ENCODE measurements around the gene FSTL3.
A peak's percentile ranks its signal among the peaks of the same experiment; 100 is the strongest.
"Not testable (repeated sequence)": the region's sequence is repeated elsewhere in the genome, so short reads cannot be mapped to it uniquely, and the experiment has no call there.

The FSTL3 gene

DNA sequence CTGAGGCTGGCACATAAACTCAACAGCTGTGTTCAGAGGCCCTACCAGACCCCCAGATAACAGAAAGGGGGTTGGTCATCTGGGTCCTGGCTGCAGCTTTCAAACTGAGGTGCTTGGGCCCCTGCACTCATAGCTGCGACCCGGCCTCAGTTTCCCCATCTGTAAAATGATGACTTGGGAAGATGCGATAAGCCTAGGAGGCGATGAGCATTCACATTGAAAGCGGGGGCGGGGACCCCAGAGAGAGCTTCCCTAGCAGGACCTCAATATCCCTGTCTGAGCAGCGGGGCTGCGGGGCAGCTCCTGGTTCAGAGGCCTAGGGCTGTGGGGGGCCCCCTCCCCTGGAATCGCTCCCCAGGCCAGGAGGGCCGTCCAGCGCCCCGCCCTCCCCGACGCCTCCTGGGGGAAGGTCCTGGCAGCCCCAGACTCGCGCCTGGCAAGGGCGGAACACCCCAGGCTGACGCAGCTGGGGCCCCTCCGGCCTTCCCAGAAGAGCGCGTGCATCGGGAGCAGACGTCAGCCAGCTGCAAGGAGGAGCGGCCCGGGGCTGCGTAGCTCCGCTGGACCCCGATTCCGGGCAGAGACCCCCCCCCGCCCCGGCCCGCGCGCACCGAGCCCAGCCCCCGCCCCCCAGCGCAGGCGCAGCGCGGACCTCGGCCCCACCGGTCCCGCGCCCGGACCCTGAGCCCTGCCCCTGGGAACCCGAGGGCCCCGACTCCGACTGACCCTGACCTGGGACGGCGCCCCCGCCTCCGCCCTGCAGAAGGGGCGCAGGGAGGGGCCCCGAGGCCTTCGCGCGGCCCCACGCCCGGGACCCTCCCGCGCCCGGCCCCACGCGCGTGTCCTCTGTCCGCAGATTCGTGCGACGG lies 3.5 kb downstream of the FSTL3 start:
- H3K4me3 ChIP-seq (ENCODE audit: low read depth, low read length): peak overlapping the region; percentile 59
- peak; percentile 78 for DNase-seq (ENCODE audit: low read depth)

DNA sequence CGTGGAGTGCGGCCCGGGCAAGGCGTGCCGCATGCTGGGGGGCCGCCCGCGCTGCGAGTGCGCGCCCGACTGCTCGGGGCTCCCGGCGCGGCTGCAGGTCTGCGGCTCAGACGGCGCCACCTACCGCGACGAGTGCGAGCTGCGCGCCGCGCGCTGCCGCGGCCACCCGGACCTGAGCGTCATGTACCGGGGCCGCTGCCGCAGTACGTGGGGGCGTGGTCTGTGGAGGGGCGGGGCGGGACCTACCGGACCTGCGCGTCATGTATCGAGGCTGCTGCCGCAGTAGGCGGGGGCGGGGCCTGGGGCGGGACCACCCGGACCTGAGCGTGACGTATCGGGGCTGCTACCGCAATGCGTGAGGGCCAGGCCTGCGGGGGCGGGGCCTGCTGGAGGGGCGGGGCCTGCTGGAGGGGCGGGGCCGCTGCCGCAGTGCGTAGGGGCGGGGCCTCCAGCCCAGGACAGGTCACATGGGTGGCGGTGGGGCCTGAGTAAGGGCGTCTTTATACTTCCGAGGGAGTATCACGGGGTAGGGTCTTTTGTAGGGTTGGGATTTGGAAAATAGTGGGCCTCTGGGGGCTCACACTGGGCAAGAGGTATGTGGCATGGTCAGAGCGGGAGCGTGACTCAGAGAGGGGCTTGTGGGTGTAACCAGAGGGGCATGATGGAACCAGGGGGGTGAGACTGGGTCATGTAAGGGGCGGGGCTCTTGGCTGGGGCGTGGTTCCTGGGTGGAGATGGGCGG lies 4.3 kb downstream of the FSTL3 start:
- peak; percentile 95 for DNase-seq (ENCODE audit: low read depth)
- peak overlapping the region; percentile 59 for H3K4me3 ChIP-seq (ENCODE audit: low read depth, low read length)

DNA sequence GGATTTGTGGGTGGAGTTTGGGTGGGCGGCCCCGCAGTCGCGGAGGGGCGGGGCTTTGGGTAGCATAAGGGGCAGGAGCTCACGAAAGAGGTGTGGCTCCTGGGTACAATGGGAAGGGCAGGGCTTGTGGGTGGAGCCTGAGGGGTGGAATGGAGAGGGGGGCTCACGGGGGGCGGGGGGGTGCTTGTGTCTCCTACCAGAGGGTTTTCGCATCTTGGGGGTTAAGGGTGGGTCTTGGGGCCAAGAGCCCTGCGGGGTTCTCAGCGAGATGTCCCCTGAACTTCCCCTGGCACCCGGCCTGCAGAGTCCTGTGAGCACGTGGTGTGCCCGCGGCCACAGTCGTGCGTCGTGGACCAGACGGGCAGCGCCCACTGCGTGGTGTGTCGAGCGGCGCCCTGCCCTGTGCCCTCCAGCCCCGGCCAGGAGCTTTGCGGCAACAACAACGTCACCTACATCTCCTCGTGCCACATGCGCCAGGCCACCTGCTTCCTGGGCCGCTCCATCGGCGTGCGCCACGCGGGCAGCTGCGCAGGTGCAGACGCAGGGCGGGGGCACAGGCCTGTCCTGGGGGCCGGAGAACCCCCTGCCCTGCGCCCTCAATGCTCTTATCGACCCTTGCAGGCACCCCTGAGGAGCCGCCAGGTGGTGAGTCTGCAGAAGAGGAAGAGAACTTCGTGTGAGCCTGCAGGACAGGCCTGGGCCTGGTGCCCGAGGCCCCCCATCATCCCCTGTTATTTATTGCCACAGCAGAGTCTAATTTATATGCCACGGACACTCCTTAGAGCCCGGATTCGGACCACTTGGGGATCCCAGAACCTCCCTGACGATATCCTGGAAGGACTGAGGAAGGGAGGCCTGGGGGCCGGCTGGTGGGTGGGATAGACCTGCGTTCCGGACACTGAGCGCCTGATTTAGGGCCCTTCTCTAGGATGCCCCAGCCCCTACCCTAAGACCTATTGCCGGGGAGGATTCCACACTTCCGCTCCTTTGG lies 5.1 kb downstream of the FSTL3 start:
- DNase-seq (ENCODE audit: low read depth): no peak
- no peak overlapping the region for H3K4me3 ChIP-seq (ENCODE audit: low read depth, low read length)

DNA sequence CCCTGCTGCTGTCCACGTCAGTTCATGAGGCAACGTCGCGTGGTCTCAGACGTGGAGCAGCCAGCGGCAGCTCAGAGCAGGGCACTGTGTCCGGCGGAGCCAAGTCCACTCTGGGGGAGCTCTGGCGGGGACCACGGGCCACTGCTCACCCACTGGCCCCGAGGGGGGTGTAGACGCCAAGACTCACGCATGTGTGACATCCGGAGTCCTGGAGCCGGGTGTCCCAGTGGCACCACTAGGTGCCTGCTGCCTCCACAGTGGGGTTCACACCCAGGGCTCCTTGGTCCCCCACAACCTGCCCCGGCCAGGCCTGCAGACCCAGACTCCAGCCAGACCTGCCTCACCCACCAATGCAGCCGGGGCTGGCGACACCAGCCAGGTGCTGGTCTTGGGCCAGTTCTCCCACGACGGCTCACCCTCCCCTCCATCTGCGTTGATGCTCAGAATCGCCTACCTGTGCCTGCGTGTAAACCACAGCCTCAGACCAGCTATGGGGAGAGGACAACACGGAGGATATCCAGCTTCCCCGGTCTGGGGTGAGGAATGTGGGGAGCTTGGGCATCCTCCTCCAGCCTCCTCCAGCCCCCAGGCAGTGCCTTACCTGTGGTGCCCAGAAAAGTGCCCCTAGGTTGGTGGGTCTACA lies 6.6 kb downstream of the FSTL3 start:
- H3K4me3 ChIP-seq (ENCODE audit: low read depth, low read length): no peak overlapping the region
- no peak for DNase-seq (ENCODE audit: low read depth)

DNA sequence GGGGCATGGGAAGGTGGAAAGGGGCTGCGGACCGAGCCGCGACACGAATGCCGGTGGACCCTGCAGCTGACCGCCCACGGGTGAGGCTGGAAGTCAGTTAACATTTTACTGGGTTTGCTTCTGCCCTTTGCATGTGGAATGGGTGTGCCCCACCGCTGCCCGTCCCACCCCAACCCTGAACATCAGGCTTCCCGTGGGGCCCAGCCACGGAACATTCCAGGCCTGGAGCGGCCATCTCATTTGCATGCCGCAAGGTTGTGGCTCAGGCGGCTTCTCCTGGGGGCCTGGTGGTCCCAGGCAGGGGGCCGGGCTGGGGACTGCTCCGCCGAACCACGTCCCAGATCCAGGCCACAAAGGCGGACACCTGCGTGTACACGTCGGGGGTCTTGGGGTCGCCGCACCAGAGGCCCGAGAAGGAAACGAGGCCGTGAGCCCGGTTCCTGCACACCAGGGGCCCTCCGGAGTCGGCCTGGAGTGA lies 9.3 kb downstream of the FSTL3 start:
- no peak overlapping the region for H3K4me3 ChIP-seq (ENCODE audit: low read depth, low read length)
- DNase-seq (ENCODE audit: low read depth): no peak

DNA sequence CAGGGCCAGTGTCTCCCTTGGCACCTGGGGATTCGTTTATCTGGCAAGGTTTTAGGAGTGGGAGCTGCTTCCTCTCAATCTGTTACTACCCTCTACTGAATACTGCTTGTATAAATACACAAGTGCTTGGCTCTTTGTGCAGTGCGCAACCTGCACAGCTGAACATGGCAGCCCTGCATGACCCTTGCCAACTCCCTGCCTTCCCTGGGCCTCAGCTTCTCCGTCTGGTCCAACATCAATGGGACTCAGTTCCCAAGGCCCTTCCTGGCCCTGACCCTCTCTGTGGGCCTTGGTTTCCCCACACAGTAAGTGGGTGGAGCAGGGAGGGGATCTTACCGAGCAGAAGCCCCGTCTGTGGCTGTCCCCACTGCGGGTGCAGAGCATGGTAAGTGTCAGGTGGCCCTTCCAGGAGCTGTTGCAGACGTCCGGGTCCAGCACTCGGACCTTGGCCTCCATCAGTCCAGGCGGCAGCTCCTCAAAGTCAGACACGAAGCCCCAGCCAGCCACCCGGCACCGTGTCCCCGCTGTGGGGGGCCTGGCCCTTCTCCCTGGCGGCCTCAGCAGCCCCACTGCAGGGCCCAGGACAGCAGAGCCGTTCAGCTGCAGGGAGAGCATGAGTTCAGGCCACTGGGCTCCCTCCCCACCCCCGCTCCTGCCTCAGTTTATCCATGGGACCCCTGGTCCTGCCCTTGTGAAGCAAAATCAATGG lies 10.6 kb downstream of the FSTL3 start:
- H3K4me3 ChIP-seq (ENCODE audit: low read depth, low read length): no peak overlapping the region
- DNase-seq (ENCODE audit: low read depth): no peak

DNA sequence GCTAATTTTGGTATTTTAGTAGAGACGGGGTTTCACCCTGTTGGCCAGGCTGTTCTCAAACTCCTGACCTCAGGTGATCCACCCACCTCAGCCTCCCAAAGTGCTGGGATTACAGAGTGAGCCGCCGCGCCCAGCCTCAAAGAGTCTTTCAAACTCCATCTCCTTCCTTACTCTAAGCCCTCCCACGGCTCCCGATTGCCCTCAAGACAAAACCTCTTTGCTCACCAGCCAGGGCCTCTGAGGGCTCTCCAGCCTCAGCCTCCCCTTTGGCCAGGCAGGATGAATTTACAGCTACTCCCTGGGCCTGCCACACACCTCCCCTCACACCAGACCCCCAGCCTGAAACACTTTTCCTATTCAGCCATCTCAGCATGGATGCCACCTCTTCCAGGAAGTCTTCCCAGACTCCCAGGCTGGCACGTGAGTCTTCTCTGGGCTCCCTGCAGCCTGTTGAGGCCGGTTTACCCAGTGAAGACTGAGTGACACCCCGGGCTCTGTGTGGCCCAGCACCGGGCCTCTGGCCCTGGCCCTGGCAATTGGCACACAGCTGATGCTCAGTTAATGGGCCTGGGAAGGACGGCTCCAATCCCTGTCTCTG lies 11.5 kb downstream of the FSTL3 start:
- H3K4me3 ChIP-seq (ENCODE audit: low read depth, low read length): no peak overlapping the region
- no peak for DNase-seq (ENCODE audit: low read depth)

DNA sequence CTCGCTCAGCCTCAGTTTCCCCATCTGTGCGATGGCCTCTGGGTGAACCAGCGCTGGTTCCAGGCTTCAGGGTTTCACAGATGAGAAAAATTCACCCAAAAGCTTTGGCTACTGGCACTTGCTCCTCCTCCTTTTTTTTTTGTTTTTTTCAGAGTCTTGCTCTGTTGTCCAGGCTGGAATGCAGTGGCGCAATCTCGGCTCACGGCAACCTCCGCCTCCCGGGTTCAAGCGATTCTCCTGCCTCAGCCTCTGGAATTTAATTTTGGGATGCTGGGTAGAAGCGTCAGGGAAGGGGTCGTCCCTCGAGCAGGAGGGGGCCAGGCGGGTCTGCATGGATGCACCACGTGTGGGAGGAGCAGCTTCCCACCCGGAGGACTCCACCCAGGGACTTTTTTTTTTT lies 12.0 kb downstream of the FSTL3 start:
- no peak overlapping the region for H3K4me3 ChIP-seq (ENCODE audit: low read depth, low read length)
- DNase-seq (ENCODE audit: low read depth): no peak

DNA sequence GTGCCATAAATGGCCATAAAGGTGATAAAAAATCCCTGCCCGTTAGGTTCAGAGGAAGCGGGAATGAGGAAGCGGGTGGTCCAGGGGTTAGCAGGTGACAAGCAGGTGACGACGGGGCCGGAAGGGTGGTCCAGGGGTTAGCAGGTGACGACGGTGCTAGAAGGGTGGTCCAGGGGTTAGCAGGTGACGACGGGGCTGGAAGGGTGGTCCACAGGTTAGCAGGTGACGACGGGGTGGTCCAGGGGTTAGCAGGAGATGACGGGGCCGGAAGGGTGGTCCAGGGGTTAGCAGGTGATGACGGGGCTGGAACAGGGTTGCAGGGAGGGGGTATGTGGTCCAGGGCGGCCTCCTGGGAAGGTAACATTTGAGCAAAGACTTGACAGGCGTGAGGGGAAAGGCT lies 12.8 kb downstream of the FSTL3 start:
- DNase-seq (ENCODE audit: low read depth): no peak
- no peak overlapping the region for H3K4me3 ChIP-seq (ENCODE audit: low read depth, low read length)

DNA sequence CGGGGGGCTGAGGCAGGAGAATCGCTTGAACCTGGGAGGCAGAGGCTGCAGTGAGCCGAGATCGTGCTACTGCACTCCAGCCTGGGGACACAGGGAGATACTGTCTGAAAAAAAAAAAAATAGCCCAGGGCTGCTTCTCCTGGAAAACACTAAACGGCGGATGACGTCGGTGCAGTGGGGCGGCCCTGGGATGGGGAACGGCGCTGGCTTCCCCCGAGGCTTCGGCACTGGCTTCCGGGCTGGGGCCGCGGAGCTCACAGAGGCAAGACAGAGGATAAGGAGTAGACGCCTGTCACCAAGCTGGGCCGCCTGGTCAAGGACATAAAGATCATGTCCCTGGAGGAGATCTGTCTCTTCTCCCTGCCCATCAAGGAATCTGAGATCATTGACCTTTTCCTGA lies 14.0 kb downstream of the FSTL3 start:
- H3K4me3 ChIP-seq (ENCODE audit: low read depth, low read length): no peak overlapping the region
- no peak for DNase-seq (ENCODE audit: low read depth)

DNA sequence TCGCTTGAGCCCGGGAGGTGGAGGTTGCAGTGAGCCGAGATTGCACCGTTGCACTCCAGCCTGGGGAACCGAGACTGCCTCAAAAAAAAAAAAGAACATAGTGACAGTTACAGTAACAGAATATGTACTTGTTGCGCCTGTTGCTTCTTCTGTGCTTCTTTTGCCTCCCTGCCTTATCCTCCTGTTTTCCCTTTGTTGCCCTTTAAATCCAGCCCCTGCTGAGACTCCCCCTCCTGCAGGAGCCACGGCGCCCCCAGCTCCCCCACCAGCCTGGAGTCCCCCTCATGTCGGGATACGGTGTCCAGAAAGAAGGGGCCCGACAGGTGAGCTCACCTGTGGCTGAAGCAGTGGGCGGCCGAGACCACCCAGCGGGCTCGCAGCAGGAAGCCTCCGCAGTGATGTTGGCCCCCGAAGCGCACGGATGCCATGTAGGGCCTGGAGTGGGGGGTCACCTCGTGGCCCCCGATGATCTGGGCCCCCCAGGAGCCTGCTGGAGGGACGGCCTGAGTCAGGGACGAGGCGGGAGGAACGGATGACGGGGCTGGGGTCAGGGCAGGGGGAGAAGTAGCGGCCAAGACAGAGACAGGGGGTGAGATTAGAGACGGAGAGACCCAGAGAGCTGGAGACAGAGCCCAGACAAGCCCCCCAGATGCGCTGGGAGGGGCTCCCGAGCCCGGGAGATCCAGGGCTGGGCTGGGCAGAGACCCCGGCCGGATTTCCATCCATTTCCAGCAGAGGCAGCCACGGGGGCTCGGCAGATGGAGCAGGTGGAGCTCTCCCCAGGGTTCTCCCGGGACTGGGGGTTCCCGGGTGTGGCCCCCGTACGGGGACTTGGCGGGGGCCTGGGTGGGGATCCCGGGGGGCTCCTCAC lies 18.5 kb downstream of the FSTL3 start:
- no peak for DNase-seq (ENCODE audit: low read depth)
- no peak overlapping the region for H3K4me3 ChIP-seq (ENCODE audit: low read depth, low read length)

DNA sequence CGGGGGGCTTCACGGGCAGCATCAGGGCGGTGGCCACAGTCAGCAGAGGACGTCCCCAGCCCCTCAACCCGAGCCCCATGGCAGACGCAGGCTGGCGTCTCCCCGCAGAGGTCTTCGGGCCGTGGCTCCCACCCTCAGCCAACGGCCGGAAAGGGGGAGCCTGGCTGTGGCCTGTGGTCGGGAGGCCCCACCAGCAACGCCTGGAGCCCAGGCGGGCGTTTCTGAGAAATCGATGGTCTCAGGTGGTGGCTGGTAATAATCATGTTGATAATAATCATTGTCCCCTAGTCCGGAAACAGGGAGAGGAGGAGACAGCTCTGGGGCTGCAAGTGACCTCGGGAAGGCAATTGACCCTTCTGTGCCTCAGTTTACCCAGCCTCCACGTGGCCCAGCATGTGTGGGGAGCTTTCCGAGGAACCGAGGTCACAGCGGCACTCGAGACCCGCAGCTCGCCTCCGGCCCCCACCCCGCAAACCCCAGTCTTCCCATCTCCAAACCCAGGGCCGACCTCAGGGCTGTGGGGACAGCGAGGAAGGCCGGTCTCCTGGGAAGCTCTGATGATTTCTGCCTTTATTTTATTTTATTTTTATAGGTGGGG lies 19.3 kb downstream of the FSTL3 start, which contains the start of gene PRSS57:
TSS of gene PRSS57 (minus strand) at position 101 of the 598 bp plus-strand sequence. CDS start at position 79, 22 bp downstream.
- no peak for DNase-seq (ENCODE audit: low read depth)
- H3K4me3 ChIP-seq (ENCODE audit: low read depth, low read length): no peak within 1 kb of the TSS

DNA sequence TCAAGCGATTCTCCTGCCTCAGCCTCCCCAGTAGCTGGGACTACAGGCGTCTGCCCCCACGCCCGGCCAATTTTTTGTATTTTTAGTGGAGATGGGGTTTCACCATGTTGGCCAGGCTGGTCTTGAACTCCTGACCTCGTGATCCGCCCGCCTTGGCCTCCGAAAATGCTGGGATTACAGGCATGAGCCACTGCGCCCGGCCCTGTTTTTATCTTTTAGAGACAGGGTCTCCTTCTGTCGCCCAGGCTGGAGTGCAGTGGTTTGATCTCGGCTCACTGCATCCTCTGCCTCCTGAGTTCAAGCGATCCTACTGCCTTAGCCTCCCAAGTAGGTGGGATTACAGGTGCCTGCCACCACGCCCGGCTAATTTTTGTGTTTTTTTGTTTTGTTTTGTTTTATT lies 22.3 kb downstream of the FSTL3 start:
- not testable (repeated sequence) for H3K4me3 ChIP-seq (ENCODE audit: low read depth, low read length); DNase-seq (ENCODE audit: low read depth)

DNA sequence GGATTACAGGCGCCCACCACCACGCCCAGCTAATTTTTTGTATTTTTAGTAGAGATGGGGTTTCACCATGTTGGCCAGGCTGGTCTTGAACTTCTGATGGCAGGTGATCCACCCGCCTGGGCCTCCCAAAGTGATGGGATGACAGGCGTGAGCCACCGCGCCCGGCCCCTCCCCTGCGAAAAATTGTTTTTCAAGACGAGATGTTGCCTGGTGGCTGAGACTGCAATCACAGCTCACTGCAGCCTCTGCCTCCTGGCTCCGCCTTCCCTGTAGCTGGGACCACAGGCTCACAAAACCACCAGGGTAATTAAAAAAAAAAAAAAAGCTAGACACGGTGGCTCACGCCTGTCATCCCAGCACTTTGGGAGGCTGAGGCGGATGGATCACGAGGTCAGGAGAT lies 23.7 kb downstream of the FSTL3 start:
- not testable (repeated sequence) for DNase-seq (ENCODE audit: low read depth); H3K4me3 ChIP-seq (ENCODE audit: low read depth, low read length)

DNA sequence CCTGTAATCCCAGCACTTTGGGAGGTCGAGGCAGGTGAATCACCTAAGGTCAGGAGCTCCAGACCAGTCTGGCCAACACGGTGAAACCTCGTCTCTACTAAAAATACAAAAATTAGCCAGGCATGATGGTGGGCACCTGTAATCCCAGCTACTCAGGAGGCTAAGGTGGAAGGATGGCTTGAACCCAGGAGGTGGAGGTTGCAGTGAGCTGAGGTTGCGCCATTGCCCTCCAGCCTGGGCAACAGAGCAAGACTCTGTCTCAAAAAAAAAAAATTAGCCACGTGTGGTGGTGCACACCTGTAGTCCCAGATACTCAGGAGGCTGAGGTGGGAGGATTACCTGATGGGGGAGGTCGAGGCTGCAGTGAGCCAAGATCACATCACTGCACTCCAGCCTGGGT lies 26.7 kb downstream of the FSTL3 start:
- H3K4me3 ChIP-seq (ENCODE audit: low read depth, low read length); DNase-seq (ENCODE audit: low read depth): not testable (repeated sequence)

DNA sequence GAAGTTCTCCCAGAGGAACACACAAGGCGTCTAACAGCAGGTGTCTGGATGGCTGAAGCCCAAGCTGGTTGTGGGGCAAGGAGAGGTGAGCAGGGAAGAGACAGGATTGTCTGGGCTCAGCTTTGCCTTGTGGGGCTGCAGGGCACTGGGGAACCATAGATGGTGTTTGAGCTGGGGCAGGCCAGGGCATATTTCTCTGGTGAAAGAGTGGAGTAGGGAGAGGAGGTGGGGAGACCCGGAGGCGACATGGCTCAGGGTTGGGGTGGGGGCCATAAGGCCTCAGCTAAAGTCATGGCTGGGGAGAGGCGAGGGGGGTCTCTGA lies 27.1 kb downstream of the FSTL3 start:
- DNase-seq (ENCODE audit: low read depth): no peak
- no peak overlapping the region for H3K4me3 ChIP-seq (ENCODE audit: low read depth, low read length)

Measured in skeletal muscle cell (primary cell).